HG02798 (cell line): ENCODE data around the gene RBAK.
A peak's percentile ranks its signal among the peaks of the same experiment; 100 is the strongest.
"Not testable (repeated sequence)": the region's sequence is repeated elsewhere in the genome, so short reads cannot be mapped to it uniquely, and the experiment has no call there.

Source experiments
- ATAC-seq: cut with Tn5 transposase; IDR thresholded peaks from one replicate; pipeline ENCODE4 v1.9.1; 2021; ENCODE audit warnings: mild to moderate bottlenecking; ENCODE audit not compliant: unreplicated experiment, poor library complexity

The RBAK gene

DNA sequence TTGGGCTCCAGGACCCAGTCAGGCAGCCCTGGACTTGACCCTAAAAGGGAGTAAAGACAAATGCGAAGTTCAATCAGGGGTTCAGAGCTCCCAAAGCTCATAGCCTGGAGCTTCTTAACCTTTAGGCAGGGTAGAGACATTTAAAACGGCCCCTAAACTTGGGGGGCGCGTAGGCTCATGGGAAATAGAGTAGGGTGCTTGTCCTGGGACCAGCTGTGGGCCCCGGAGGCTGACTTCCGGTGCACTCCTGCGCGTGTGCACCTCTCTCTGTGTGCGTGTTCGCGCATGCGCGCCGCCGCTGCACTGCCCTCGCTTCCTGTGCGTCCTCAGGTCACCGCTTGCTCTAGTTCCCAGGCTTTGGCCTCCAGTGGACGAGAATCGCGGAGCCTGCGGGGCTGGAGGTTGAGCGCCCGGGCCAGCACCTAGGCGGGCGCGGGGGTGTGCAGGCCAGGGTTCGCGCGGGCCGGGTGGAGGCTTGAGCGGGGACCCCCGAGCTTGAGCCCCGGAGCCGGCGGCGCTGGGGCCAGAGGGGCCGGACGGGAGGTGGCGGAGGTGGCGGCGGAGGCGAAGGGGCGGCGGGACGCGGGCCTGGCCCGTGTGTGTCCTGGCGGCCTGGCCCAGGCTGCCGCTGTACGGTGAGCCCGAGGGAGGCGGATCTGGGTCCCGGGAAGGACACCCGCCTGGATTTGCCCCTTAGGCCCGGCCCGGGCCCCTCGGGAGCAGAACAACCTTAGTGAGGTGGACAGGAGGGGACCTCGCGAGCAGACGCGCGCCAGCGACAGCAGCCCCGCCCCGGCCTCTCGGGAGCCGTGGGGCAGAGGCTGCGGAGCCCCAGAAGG is at the start of gene RBAK:
RBAK (plus strand) TSS at position 303 of the 839 bp plus-strand sequence. CDS start 2,217 bp downstream, outside the sequence.
- ATAC-seq = peak; percentile 100

DNA sequence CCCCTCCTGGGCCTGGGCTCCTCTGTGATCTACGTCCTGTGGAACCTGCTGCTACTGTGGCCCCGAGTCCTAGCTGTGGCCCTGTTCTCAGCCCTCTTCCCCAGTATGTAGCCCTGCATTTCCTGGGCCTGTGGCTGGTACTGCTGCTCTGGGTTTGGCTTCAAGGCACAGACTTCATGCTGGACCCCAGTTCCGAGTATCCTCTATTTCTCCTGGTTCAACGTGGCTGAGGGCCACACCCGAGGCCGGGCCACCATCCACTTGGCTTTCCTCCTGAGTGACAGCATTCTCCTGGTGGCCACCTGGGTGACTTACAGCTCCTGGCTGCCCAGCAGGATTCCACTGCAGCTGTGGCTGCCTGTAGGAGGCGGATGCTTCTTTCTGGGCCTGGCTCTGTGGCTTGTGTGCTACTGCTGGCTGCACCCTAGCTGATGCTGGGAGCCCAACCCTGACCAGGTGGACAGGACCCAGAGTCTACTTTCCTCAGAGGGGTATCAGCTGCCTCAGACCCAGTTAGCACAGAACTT is 48.9 kb upstream of the RBAK start:
- no peak for ATAC-seq

DNA sequence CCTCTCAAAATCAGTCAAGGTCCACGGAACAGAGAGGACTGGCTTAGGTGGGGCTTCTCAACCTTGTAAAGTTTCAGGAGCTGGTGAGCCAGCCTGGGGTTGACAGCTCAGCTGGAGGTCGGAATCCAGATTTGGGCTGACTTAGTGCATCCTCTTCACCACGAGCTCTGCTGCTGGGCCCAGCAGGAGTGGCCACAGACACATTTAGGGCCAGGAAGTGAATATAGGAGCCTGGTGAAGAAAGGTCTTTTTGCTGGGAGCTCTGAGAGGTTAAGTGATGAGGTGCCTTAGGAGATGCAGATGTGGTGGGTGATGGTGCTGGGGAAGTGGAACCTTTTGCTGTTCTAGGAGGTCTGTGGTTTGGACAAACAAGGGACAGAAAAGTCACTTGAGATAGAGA is 47.4 kb upstream of the RBAK start:
- no peak for ATAC-seq

DNA sequence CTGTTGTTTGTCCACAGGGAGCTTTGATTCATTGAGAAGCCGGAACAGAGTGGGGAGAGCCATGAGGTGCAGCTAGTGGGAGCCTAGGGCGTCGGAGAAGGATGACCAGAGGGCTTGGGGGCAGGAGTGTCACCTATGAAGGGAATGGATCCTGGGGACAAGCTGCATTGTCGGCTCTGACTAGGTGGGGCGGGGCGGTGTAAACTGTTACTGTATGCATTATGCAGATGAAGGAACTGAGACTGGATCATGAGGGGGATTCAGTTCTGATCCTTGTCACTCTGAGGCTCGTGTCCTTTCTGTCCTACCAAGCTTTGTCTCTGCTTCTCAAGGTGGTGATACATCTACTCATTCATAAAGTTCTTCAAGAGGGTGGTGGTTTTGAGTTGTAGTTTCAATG is 46.8 kb upstream of the RBAK start:
- no peak for ATAC-seq

DNA sequence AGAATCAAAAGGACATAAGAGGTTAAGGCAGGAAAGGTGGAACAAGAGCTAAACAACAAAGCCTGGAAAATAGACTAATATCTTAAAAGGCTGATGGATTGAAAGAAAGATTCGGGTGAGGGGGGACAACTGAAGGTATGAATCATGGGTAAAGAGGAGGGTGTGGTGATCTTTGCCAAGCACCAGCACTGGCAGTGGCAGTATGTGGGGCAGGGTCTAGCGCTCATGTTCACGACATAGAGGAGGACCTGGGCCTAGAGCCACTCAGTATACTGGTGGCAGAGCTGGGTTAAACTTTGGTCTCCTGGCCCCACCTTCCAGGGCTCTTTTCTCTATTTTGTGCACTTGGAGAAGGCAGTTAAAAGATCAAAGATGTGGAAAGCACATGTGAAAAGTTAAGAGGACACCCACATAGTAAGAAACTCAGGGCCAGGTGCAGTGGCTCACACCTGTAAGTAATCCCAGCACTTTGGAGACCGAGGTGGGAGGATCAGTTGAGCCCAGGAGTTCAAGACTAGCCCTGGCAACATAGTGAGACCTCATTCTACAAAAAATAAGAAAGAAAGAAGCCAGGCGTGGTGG is 46.2 kb upstream of the RBAK start:
- no peak for ATAC-seq

DNA sequence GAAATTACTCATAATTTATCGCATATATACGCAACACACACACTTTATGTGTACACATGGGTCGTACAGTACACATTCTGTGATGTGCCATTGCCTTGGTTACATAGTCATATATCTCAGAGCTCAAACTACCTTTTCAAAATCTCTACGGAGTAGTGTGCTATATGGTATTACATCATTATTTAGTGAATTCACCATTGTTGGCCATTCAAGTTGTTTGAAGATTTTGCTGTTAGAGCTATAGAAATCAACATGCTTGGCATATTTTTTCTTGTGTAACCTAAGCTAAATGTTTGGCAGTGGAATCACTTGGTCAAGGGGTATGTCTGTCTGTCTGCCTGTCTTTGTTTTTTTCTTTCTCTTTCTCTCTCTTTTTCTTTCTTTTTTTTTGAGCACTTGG is 44.7 kb upstream of the RBAK start:
- no peak for ATAC-seq

DNA sequence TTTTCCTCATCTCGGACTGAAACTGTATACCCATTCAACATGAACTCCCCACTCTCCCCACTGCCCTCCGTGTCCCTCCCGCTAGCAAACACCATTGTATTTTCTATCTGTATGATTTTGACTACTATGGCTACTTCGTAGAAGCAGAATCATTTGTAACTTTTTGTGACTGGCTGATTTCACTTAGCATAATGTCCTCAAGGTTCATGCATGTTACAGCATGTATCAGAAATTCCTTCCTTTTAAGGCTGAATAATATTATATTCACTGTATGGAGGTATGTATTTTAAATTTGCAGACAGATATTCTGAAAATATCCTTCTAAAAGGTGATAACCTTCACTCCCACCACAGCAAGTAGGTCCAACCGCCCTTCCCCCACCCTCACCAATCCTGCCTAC is 43.7 kb upstream of the RBAK start:
- ATAC-seq = no peak

DNA sequence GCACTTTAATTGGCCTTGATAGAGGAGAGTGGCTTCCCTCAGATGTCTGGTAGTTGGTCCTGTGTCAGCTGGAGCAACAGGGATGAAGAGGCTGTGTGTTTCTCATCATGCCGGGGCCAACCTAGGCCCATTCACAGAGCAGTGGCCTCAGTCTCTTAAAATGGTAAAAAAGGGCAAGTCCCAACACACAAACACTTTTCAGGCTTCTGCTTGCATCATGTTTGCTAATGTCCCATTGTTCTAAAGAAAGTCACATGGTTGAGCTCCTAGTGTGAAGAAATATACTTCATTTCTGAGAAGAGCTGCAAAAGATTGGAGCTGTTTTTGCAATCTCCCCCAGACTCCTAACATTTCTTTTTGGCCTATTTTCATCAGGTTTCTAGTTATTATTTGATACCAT is 40.6 kb upstream of the RBAK start:
- ATAC-seq = no peak

DNA sequence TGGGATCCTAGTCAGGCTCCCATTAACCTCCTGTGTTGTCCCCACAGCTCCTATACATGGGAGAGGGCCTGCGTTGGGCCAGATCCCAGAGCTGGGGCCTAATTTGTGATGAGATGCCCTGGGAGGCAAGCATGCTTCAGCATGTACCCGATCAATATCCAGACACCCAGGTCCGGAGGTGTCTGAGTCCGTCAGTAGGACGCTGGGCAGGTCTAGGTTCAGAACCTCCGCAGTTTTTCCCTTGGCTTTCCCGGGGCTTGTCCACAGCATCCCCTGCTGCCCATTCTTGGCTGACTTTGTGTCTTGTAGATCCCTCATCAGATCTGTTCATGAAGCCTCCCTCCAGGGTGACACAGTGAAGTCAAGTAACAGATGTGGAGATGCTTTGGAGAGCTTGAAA is 32.7 kb upstream of the RBAK start:
- ATAC-seq = no peak

DNA sequence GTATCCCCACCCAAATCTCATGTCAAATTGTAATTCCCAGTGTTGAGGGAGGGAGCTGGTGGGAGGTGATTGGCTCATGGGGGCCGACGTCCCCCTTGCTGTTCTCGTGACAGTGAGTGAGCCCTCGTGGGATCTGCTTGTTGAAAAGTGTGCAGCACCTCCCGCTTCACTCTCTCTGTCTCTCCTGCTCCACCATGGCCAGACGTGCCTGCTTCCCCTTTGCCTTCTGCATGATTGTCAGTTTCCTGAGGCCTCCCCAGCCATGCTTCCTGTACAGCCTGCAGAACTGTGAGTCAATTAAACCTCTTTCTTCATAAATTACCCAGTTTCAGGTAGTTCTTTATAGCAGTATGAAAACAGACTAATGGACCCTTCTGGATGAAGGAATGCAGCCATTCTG is 29.7 kb upstream of the RBAK start:
- ATAC-seq = not testable (repeated sequence)

DNA sequence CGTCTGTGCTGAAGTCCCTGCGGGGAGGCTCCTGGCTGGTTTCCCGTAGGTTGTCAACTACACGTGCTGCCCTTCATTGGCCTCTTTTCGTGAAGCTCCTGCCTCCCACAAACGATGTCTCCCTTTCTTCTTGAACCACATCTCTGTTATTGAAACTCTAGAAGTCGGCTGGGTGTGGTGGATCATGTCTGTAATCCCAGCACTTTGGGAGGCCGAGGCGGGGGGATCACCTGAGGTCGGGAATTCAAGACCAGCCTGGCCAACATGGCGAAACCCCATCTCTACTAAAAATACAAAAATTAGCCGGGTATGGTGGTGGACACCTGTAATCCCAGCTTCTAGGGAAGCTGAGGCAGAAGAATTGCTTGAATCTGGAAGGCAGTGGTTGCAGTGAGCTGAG is 28.0 kb upstream of the RBAK start:
- not testable (repeated sequence) for ATAC-seq

DNA sequence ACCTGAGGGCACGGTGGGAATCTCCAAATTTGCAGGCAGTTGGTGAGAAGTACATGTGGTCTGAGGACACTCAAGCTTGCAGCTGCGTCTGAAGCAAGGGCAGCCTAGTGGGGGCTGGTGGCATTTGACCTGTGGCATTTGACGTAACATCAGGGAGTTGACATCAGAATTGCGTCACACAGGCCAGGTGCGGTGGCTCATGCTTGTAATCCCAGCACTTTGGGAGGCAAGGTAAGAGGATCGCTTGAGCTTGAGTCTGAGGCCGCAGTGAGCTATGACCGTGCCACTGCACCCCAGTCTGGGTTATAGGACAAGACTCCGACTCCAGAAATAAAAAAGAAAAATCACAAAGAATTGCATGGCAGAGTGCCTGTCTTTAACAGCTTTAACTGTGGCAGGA is 25.6 kb upstream of the RBAK start:
- no peak for ATAC-seq

DNA sequence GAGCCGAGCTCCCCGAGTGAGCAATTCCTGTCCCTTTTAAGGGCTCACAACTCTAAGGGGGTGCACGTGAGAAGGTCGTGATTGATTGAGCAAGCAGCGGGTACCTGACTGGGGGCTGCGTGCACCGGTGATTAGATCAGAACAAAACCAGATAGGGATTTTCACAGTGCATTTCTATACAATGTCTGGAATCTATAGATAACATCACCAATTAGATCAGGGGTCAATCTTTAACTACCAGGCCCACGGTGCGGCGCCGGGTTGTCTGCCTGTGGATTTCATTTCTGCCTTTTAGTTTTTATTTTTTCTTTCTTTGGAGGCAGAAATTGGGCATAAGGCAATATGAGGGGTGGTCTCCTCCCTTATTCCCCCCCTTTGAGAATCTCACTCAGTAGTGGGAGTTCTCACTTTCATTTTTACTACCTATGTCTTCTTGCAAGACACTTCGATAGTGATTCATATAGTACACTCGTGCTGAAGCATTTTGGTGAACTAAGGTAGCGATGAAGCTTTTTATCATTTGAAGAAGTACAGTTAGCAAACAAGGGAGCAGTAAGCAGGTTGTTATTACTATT is 24.6 kb upstream of the RBAK start:
- ATAC-seq = not testable (repeated sequence)

DNA sequence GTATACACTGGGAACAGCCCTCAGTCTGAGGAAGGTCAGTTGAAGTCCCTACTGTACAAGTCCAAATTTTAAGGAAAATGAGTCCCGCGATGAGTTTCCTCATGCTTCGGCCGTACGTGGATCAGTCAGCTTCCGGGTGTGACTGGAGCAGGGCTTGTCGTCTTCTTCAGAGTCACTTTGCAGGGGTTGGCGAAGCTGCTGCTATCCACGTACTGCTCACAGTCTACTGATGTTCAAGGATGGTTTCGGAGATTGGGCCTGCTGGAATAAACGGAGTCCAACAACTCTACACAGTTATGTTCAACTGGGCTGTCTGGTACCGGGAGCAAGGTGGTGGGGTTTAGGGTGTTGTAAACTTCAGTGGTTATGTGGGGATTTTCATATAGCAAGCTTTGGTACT is 22.0 kb upstream of the RBAK start:
- ATAC-seq = not testable (repeated sequence)

DNA sequence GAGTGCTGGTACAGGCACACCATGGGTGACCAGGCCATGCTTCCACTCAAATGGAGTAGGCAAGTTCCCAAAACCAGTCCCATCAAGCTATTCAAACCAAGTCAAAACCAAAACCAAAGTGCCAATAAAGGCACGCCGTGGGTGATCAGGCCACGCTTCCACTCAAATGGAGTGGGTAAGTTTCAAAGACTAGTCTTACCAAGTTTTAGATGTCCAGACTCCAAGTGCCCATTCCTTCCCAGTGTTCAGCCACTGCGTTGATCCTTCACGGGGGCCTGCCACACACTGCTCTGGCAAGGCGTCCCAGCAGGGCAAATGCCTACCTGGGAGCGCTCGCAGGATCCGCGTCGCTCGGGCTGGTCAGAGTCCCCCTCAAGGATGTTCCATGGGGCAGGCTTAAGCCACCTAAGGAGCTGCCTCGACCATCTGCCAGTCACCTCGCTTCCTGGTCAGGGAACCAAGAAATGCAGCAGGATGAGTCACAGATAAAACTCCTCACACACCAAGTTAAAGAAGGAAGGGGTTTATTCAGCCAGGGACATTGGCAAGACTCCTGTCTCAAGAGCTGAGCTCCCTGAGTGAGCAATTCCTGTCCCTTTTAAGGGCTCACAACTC is 17.8 kb upstream of the RBAK start:
- not testable (repeated sequence) for ATAC-seq

DNA sequence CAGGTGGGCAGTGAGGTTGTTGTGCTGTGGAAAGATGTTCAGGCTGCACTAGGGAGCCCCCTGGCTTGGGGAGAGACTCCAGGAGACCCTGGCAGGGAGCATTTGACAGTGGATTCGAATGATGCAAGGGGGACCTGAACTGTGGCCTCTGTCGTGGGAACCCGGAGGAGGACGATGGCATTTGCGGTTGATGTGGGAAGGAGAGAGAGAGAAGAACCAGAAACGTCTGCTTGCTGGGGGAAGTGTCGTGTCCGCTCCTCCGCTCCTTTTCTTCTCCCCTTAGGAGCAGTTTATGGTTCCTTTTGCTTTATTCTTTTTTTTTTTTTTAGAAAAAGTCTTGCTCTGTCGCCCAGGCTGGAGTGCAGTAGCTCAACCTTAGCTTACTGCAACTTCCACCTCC is 12.5 kb upstream of the RBAK start:
- ATAC-seq = not testable (repeated sequence)

DNA sequence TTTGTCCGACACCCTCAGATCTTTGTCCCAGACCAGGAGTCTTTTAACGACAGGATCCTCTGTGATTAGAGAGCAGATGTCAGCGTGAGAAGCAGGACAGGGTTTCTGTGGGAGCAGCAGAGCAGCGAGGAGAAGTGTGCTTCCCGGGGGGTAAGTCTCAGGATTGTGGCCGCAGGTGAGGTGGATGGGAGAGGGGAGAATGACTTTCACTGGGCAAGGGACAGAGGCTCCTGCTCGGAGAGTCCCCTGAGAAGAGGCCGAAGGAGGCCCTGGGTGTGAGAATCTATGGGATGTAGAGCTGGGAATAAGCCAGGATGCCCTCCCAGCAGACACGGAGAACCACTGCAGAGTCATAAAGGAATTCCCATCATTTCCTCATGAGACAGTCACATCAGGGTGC is 10.4 kb upstream of the RBAK start:
- ATAC-seq = no peak

DNA sequence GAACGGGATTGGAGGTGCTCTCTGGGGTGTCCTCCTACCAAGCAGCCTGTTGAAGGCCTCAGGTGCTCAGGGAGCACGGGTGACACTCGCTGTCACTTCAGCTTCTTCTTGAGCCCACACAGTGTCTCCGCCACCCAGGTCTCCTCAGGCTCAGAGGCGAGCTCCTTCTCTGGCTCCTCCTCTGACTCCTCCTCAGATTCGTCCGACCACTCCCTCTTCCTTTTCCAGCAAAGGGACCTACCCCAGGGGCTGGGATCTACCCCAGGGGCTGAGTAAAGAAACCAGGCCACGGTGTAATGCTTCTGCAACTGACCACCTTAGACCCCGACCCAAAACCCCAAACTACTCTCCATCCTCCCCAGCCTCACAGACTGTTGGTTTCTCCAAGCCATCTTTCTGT is 9.2 kb upstream of the RBAK start:
- ATAC-seq = no peak

DNA sequence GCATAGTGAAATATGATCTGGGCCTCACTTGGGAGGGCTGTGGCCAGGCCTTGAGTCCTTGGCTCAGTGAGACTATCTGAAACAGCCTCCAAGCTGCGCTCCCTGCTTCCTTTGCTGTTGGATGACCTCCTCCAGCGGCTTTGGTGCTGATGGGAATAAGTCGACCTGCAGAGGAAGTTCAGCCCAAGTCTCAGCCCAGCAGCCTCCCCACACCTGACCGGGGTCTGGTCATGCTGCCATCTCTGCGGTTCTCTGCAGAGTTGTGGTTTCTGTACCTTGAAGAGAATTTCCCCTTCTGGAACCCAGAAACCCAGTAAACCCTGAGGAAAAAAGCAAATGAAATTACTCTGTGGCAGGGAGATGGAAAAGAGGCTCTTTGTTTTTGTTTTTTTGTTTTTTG is 4.6 kb upstream of the RBAK start:
- ATAC-seq = no peak

DNA sequence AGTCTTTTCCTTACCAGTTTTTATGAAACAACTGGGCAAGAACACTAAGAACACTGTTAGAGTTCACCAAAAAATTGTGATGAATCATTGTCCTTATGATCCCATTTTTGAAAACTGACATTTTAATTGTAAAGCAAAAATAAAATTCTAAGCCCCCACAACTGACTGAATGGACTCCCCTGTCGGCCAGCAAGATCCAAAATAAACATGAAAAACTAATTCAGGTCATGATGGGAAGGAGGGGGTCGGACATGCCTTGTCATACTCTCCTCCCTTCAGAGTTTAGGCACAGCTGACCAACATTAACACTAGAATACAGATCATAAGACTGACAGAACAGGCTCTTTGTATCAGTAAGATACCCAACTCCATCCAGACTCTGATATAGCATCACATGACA is 2.0 kb upstream of the RBAK start:
- no peak for ATAC-seq

DNA sequence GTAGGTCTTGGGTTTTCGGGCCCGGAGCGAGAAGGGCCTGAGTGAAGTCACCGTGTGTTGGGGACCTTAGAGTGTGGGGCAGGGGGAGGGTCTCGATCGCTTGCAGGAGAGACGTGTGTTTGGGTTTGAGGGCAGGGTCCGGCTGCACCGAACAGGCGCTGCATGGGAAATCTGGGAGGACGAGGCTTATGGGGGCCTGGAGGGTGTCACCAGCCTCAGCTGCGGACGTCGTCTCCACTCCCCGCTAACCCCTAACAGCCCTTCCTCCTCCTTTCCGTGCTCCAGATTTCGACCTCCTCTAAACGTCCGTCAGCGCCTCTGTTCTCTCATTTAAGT is 705 bp downstream of the RBAK start:
- not testable (repeated sequence) for ATAC-seq
